Stimulated activated naive CD8-positive, alpha-beta T cell treated with anti-CD3 and anti-CD28 coated beads, Interleukin-15, amount 100 ng/mL, for 72 hours (primary cell): ENCODE measurements around the gene MMP11.

Experiments used
- ATAC-seq: fragments of 150-1000 bp; cut with Tn5 transposase; 2 replicates; pipeline ENCODE4 v1.10.0; 2021; ENCODE audit warnings: mild to moderate bottlenecking, moderate library complexity
- DNase-seq, 2 donors: peaks; one replicate each; pipeline ENCODE4 v3.0.0; 2021 to 2022
- H3K27ac Mint-ChIP-seq, 2 donors: one replicate each; pipeline ENCODE4 v1.8.0; 2022; ENCODE audit warnings: mild to moderate bottlenecking in 2 of 2, mixed read lengths in 2 of 2, moderate library complexity in 2 of 2
- H3K27me3 Mint-ChIP-seq: one replicate; pipeline ENCODE4 v1.8.0; 2022; ENCODE audit warnings: mixed read lengths
- H3K4me1 Mint-ChIP-seq: one replicate; pipeline ENCODE4 v1.8.0; 2022; ENCODE audit warnings: mild to moderate bottlenecking, mixed read lengths
- H3K4me3 Mint-ChIP-seq, 2 donors: one replicate each; pipeline ENCODE4 v1.8.0; 2022; ENCODE audit warnings: mild to moderate bottlenecking in 2 of 2, mixed read lengths in 2 of 2, moderate library complexity in 1 of 2
- H3K9me3 Mint-ChIP-seq, 2 donors: one replicate each; pipeline ENCODE4 v1.8.0; 2022; ENCODE audit warnings: mixed read lengths in 2 of 2

The MMP11 gene

GRCh38 chr22:23782703-23783102 lies 10.1 kb downstream of the MMP11 start:
- Mint-ChIP-seq H3K27ac (no peak overlapping the region), H3K4me3 (no peak overlapping the region), H3K9me3 (no peaks in the 10 kb centered on the region), H3K27me3 (no peaks in the 10 kb centered on the region), H3K4me1 (peaks cover 21% of the 10 kb centered on the region)
- DNase-seq (no peak), ATAC-seq (no peak)

- ATAC-seq, result no peak
- DNase-seq, result no peak
- Mint-ChIP-seq H3K27me3 (no peaks in the 10 kb centered on the region), H3K4me3 (no peak overlapping the region), H3K4me1 (peaks cover 29% of the 10 kb centered on the region), H3K27ac (no peak overlapping the region), H3K9me3 (no peaks in the 10 kb centered on the region)
Observed at GRCh38 chr22:23783265-23784150, 10.9 kb downstream of the MMP11 start.

- Mint-ChIP-seq H3K4me1 (peaks cover 31% of the 10 kb centered on the region), H3K27ac (peak overlapping the region in 1 of 2 donors; percentile 56), H3K27me3 (no peaks in the 10 kb centered on the region), H3K9me3 (no peaks in the 10 kb centered on the region), H3K4me3 (no peak overlapping the region)
- ATAC-seq (no peak), DNase-seq (no peak)
Observed at GRCh38 chr22:23784215-23784732, 11.6 kb downstream of the MMP11 start.

- Mint-ChIP-seq H3K27ac (peak overlapping the region; percentile 97 to 98), H3K27me3 (no peaks in the 10 kb centered on the region), H3K4me1 (peaks cover 40% of the 10 kb centered on the region), H3K9me3 (no peaks in the 10 kb centered on the region), H3K4me3 (peak overlapping the region; percentile 90)
- DNase-seq (no peak), ATAC-seq (peak; percentile 21)
Observed at GRCh38 chr22:23786261-23786710, 13.6 kb downstream of the MMP11 start.

GRCh38 chr22:23786752-23787599 lies 14.3 kb downstream of the MMP11 start, which contains the start of gene SMARCB1:
Gene SMARCB1, plus strand, starts transcription at chr22:23786966. Its CDS starts 204 bp downstream, at chr22:23787170.
- DNase-seq, result peak; percentile 87 to 89
- Mint-ChIP-seq H3K4me3 (peak within 1 kb of the TSS; percentile 90), H3K27ac (peak within 1 kb of the TSS; percentile 97 to 98), H3K27me3 (no peaks in the 10 kb centered on the region), H3K9me3 (no peaks in the 10 kb centered on the region), H3K4me1 (peaks cover 45% of the 10 kb centered on the region)
- ATAC-seq, result peak; percentile 88

GRCh38 chr22:23787600-23787896 lies 14.9 kb downstream of the MMP11 start:
- DNase-seq, result no peak
- peak overlapping the region; percentile 90 for H3K4me3 Mint-ChIP-seq
- peak overlapping the region; percentile 97 to 98 for H3K27ac Mint-ChIP-seq
- peaks cover 51% of the 10 kb centered on the region for H3K4me1 Mint-ChIP-seq
- ATAC-seq, result no peak
- no peaks in the 10 kb centered on the region for H3K27me3 Mint-ChIP-seq
- no peaks in the 10 kb centered on the region for H3K9me3 Mint-ChIP-seq

- no peak for DNase-seq
- ATAC-seq, result no peak
- no peaks in the 10 kb centered on the region for H3K9me3 Mint-ChIP-seq
- H3K27me3 Mint-ChIP-seq, result no peaks in the 10 kb centered on the region
- peak overlapping the region; percentile 12 to 97 for H3K27ac Mint-ChIP-seq
- H3K4me3 Mint-ChIP-seq, result peak overlapping the region; percentile 90
- H3K4me1 Mint-ChIP-seq, result peaks cover 55% of the 10 kb centered on the region
Observed at GRCh38 chr22:23787910-23788309, 15.3 kb downstream of the MMP11 start.

GRCh38 chr22:23789121-23789520 lies 16.5 kb downstream of the MMP11 start:
- Mint-ChIP-seq H3K9me3 (no peaks in the 10 kb centered on the region), H3K4me1 (peaks cover 56% of the 10 kb centered on the region), H3K27ac (no peak overlapping the region), H3K4me3 (peak overlapping the region in 1 of 2 donors; percentile 13), H3K27me3 (no peaks in the 10 kb centered on the region)
- ATAC-seq (no peak), DNase-seq (no peak)

- peaks cover 51% of the 10 kb centered on the region for H3K4me1 Mint-ChIP-seq
Observed at GRCh38 chr22:23789638-23790037, 17.0 kb downstream of the MMP11 start.

GRCh38 chr22:23790819-23791737 lies 18.4 kb downstream of the MMP11 start:
- ATAC-seq (no peak), DNase-seq (no peak)
- Mint-ChIP-seq H3K9me3 (no peaks in the 10 kb centered on the region), H3K4me1 (peaks cover 45% of the 10 kb centered on the region), H3K27ac (no peak overlapping the region), H3K4me3 (no peak overlapping the region), H3K27me3 (no peaks in the 10 kb centered on the region)

More at GRCh38 chr22:23789638-23790037, 17.0 kb downstream of the MMP11 start:
- Mint-ChIP-seq H3K9me3 (no peaks in the 10 kb centered on the region), H3K27ac (peak overlapping the region; percentile 42 to 58), H3K4me3 (peak overlapping the region in 1 of 2 donors; percentile 13), H3K27me3 (no peaks in the 10 kb centered on the region)
- DNase-seq (no peak), ATAC-seq (no peak)

GRCh38 chr22:23791738-23792645 lies 19.3 kb downstream of the MMP11 start:
- H3K27me3 Mint-ChIP-seq, result no peaks in the 10 kb centered on the region
- no peak overlapping the region for H3K4me3 Mint-ChIP-seq
- DNase-seq (no peak), ATAC-seq (no peak)
- H3K4me1 Mint-ChIP-seq, result peaks cover 39% of the 10 kb centered on the region
- no peaks in the 10 kb centered on the region for H3K9me3 Mint-ChIP-seq
- H3K27ac Mint-ChIP-seq, result no peak overlapping the region

GRCh38 chr22:23793326-23793725 lies 20.7 kb downstream of the MMP11 start:
- no peak for ATAC-seq
- no peak for DNase-seq
- no peaks in the 10 kb centered on the region for H3K9me3 Mint-ChIP-seq
- H3K4me1 Mint-ChIP-seq, result peaks cover 31% of the 10 kb centered on the region
- no peak overlapping the region for H3K4me3 Mint-ChIP-seq
- H3K27ac Mint-ChIP-seq, result peak overlapping the region in 1 of 2 donors; percentile 37
- H3K27me3 Mint-ChIP-seq, result no peaks in the 10 kb centered on the region

- no peak overlapping the region for H3K27ac Mint-ChIP-seq
- no peak overlapping the region for H3K4me3 Mint-ChIP-seq
- peaks cover 18% of the 10 kb centered on the region for H3K4me1 Mint-ChIP-seq
- no peaks in the 10 kb centered on the region for H3K9me3 Mint-ChIP-seq
- ATAC-seq (no peak), DNase-seq (no peak)
- no peaks in the 10 kb centered on the region for H3K27me3 Mint-ChIP-seq
Observed at GRCh38 chr22:23796461-23796860, 23.8 kb downstream of the MMP11 start.
